Stimulated activated CD8-positive, alpha-beta memory T cell treated with anti-CD3 and anti-CD28 coated beads, Interleukin-12 subunit alpha, Interleukin-12 subunit beta, amount 100 ng/mL, for 24 hours (primary cell): ENCODE results near the gene MICAL2.
A peak's percentile ranks its signal among the peaks of the same experiment; 100 is the strongest.

ENCODE experiments used
- DNase-seq: peaks from one replicate; pipeline ENCODE4 v3.0.0-alpha.2; 2020; ENCODE audit errors: extremely low read depth

The MICAL2 gene

DNA sequence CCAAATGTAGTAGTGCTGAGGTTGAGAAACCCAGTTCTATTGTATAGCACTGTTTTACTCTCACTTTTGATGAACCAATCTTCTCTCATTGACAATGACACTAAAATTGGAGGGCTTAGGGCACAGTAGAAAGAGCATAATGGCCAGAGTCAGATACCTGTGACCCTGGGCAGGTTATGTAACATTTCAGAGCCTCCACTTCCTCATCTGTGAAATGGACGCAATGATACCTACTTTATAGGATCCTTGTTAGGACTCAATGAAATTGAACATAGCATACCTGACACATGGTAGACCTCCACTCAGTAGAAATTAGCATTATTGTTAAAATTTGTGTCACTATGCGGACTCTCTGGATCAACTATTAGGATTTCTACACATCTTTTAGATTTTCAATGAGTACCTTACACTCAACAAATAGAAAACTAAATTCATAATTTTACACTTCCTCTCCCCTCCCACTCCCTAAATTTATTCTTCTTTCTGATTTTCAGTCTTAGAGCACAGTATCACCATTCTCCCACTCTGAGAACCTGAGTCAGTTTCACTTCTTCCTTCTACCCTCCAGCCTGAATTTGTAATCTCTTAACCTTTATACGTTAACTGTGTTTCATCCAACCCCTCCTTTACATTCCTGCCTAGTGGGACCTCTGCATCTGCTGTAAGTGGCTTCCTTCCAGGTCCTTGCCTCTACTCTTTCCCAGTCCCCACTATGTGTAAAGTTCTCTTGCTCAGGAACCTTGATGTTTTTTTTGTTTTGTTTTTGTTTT lies 78.3 kb downstream of the MICAL2 start:
- no peak for DNase-seq

DNA sequence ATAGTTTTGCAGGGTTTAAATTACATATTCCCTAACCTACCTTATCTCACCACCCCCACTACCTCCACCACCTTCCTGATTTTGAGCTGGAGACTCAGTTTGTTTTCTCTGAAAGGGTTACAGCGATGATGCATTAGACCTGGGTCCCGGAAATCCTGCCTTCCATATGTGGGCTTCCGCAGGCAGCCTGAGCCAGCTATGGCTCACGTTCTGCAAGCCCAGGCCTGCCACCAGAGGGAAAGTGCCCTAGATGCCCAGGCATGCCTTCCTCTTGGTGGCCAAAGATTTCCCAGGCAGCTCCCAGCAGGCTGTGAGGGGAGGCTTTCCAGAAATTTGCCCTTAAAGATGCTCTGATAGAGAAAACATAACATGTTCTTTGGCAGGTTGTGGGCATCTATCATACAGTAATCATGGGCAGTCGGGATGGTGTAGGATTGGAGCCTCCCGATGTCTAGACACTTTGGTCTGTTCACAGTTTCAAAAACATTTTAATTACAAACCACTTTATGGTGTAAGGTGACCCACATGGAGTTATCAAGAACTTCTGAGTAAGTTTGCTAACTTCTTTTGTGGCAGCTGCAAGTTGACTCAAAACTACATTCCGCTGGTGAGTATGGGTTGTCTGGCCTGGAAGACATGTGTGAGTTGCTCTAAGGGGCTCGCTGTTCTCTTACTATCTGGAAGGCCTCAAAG lies 79.3 kb downstream of the MICAL2 start:
- DNase-seq = no peak

DNA sequence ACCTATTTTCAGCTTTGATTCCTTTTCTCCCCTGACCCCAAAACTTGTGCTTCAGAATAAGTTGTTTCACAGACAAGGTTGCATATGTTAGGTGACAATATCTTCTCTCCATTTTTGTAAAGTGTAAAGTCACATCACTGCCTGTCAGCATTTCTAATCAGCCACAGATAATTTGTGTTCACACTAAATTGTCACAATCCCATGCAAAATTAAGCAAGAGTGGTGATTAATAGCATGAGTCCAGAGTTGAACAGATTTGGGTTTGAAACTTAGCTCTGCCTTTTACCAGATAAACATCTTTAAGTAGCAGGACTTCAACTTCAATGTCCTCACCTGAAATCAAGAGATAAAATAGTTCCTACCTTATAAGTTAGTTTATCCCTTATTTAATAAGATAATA lies 80.1 kb downstream of the MICAL2 start:
- no peak for DNase-seq

DNA sequence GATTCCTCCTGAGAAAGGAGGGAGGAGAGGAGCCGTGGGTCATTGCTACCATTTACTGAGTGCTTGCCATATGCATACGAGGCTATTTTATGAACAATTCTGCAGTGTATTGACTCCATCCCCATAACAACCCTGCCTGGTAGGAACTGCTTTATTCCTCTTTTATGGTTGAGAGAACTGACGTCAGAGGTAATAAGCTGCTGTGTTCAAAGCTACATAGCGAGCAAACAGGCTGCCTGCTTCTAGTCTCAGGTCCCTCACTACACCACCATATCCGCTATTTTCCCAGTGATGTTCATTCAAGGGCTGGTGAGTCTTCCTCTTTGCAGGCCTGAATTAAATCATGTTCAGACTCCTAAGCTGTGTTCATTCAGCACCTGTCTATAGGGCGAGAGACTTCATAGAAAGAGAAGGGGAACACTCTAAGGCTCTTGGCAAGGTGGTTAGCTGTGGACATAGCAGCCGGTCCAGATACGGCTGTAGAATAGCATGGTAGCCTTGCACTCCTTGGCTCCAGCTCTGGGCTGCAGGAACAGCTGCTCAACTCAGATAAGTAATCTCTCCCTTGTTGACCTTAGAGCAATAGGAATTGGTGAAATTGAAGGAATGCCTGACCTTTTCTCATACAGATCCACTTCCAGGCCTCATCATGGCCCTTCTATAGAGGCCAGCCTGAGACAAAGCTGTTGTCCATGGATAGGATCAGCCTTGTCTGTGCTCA lies 82.6 kb downstream of the MICAL2 start:
- DNase-seq = no peak

DNA sequence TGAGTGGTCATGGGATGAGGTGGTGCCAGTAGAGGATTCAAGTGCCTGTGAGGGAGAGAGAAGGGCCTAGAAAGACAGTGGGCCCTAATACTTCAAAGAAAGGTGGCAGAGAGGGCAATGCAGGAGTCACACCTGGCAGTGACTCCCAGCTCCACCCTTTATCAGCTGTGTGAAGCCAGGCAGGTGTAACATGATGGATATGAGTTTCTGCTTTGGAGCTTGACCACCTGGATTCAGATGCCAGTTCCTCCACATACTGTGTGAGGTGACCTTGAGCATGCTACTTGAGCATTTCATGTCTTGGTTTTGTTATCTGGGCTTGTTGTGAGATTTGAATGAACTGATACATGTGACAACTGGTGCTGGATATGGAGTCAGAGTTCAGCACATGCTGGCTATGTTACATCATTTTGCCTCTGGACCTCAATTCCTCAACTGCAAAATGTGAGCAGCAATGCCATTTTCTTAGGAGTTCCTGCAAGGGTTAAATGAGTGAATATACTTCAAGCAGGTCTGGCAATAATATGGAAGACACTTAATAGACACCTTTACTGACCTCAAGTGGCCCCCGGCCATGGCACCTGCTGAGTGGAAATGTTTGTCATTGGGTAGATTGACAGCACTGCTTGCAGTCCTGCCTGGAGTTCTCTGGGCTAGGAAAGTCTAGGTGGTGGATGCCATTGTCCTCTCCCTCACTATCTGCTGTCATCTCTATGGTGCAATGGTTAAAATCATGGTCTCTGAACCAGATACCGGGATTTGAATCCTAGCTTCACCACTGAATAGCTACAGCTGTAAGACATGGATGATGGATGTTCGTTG lies 83.3 kb downstream of the MICAL2 start:
- DNase-seq = no peak

DNA sequence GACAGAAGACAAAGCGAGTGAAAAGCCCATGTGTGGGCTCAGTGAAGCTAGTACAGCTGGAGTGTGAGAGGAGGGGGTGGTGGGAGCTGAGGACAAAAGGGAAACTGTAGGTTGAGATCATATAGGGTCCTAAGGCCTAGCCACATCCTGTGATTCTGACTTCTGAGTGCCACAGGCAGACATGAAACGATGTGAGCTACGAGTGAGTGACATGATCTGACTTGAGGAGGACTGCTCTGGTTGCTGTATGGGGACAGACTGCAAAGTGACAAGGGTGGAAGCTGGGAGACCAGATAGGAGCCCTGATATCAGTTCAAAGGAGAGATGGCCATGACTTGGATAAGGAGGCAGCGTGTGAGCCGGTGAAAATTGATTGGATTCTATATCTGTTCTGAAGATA lies 85.4 kb downstream of the MICAL2 start:
- no peak for DNase-seq

DNA sequence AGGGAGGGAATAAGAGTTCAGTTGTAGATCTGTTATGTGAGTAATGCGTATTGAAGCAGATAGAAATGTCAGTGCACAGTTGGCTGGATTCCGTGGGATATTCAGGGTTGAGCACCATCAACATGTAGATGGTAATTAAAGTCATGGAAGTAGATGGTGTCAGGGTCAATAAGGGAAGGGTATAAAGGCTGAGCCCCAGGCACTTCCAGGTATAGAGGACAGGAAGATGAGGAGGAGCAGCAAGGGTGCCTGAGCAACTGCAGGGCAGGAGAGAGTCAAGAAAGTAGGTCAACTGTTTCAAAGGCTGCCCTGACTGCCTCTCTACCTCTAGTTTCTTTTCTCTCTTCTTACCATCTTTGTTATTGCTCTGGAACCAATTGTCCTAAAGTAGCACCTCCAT lies 85.9 kb downstream of the MICAL2 start:
- no peak for DNase-seq

DNA sequence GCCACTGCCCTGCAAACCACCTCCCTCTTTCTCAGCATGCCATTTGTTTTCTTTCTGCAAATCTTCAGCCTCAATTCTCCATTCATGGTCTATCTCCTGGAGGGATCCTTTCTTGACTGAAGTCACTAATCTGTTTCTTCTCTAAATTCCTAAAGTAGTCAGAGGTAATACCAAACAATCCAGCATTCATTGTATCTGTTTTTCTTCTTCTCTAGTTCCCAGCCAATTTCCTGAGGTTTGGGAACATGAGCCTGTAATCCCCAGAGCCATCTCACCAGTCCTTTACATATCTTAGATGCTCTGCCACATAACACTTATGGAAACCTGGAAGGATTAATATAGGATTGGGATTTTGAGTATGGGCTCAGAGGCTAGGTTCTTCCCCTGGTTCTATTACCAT lies 86.5 kb downstream of the MICAL2 start:
- no peak for DNase-seq

DNA sequence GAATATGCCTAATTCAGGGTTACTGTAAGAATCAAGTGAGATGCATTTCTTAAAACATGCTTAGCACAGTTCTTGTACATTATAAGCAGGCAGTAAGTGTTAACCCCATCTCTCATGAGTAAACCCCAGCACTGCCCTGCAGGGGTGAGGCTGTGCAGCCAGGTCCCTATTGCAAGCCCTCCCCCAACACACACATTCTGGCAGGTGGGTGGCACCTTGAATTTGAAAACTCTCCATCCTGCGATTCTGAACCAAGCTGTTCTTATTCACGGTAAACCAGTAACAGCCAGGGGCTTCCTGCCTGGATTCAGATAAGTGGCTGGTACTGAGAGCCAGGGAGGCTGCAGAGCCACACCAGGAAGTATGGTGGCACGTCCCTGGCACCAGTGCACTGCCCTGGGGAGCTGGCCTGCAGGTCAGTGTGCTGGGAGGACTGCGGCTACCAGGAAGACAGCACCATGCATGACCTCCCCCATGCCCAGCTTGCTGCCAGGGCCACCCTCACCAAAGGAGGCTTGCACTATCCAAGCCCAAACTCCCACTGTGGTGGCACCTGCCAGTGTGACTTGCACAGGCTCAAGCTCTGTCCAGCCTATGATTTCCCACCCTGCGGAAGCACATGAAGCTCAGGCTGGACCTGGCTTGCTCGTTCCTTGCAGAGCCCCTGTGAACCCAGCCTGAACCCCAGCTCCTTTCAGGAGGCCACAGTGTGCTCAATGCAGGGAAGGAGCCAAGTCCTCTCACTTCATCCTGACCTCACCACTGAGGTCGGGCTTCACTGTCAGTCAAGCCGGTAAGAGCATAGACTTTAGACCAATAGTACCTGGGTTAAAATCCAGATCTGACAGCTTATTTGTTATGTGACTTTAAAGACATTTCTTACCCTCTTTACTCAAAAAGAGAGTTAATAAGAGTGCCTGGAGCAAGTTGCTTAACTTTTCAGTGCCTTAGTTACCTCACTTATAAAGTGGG lies 88.1 kb downstream of the MICAL2 start:
- no peak for DNase-seq

DNA sequence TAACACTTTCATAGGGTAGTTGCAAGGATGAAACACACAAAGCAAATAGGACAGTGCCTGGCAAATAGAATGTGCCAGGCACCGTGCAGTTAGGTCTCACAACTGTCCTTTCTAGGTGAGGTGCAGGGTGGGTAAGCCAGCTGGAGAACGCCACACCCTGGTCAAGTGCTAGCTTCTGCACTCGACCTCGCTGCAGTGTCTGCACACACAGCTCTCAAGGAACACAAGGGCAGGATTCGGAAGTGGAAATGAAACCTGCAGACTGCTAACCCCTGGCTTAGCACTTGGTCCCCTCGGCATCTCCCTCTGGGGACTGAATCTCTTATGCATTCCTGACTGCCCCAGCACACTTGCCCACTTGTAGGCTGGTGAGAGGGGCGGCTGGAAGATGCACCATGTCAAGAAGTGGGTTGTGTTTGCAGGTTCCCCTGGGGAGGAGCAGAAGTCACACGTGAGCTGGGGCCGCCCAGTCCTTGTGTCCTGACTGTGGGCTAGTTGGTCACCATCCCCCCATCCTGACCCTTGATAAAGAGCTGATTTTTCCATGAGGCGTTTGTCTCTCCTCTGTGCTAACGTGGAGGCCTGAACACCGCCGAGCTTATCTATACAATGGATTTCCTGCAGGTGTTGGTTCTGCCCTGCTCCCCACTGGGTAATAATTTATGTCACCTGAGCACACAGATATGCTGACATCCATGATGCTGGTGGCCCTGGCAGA lies 89.0 kb downstream of the MICAL2 start:
- no peak for DNase-seq

DNA sequence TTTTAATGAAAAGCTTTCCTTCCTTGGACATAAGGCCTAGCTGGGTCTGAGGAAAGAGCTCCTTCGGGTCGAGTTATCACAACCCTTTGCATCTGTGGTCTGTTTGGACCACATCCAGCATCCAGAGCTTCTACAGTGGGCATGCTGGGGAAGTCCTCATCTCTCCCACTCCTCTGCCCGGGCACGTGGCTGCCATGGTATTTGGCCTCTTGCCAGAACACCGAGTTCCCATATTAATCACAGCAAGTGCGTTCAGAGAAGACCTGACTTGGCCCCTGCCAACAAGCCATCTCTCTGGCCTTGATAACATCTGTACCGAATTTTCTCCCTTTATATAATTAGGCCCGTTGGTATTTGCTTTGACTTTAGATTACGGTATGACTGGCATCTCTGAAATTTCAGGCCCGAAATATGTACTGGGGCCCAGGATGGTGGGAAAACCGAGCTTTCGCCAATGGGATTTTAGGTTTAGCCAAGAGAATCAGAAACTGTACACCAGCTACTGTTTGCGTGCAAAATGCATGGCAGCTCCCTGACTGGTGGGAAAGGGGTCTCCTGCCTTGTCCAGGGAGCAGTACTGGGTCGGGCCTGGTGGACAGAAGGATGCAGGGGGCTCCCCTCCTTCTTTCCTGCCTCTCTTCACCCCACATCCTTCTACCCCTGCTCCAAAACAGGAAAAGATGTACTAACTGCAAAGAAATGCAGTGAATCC lies 90.0 kb downstream of the MICAL2 start:
- no peak for DNase-seq

DNA sequence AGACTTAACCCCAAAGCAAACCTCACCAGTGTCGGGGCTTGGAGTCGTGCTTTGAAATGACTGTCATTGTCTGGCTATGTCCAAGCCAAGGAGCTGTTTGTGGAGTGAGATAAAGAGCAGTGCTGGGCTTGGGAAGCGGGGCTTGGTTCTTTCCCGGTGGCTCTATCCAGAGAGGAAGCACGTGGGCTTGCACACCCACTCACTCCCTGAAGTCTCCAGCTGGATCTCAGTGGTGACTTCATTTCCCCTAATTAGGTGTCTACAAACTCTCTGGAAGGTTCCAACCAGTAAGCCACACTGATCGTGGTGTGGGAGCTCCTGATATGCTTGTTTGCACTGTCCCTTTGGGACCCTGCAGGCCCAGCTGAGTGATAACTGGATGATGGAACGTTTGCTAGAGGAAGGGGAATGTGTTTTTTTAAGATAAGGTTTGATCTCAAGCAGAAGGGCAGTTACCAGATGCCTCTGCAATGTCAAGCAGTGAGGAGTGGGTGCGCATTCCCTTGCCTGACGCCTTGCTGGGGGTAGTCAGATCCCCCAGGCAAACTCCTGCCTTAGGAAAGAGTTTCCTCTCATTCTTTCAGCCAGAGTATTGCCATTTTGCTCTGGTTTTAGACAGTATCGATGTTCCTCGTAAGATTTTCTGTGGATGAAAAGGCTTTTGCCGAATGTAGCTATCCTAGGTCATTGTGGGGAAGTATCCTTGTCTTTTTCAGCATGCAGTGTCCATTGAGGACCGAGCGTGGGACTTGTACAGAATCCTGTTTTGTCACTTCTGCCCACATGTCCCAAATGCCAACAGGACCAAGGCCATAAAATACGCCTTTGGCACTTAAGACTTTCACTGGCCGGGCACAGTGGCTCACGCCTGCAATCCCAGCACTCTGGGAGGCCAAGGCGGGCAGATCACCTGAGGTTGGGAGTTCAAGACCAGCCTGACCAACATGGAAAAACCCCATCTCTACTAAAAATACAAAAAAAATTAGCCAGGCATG lies 90.9 kb downstream of the MICAL2 start:
- no peak for DNase-seq

DNA sequence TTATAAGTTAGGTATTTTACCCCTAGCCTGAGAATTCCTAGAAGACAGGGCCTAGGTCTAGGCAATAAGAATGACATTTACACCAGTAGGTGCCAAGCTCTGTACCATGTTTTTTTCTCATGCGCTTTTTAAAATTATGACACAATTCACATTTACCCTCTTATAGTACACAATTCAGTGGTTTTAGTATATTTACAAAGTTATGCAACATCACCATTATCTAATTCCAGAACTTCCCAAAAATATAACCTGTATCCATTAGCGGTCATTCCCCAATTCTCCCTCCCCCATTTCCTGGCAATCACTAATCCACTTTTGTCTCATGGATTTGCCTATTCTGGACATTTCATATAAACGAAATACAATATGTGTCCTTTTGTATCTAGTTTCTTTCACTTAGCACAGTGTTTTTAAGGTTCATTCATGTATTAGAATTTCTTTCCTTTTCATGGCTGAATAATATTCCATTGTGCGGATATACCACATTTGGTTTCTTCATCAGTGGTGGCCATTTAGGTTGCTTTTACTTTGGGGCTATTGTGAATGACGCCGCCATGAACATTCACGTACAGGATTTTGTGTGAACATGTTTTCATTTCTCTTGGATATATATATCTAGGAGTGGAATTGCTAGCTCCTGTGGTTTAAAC lies 92.4 kb downstream of the MICAL2 start:
- no peak for DNase-seq

DNA sequence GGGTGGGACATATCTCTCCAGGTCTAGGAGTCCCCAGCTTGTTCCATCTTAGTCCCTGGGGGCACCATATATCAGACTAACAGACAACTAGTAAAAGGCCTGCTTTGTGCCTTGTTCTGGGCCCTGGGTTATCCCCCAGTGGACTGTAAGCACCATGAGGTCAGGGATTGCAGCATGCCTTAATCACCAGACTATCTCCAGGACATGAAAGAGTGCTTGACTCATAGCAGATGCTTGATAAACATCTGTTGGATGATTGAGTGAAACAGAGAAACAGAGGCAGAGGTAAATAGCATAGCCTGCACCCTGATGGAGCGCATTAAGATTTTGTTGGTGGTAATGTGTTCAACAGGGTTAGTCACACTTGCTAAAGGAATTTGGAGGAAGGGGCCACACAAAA lies 94.1 kb downstream of the MICAL2 start:
- no peak for DNase-seq

DNA sequence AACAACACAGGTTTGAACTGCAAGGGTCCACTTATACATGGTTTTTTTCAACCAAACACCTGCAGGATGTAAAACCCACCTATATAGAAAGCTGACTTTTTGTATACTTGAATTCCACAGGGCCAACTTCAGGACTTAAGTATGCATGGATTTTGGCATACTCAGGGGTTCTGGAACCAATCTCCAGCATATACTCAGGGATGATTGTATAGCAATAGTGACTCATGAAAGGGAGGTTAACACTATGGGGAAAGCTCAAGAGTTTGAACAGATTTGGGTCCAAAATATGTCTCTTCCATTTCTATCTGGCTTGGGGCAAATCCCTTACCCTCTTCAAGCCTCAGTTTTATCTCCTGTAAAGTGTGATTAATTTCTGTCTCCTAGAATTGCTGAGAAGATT lies 94.9 kb downstream of the MICAL2 start:
- DNase-seq = no peak

DNA sequence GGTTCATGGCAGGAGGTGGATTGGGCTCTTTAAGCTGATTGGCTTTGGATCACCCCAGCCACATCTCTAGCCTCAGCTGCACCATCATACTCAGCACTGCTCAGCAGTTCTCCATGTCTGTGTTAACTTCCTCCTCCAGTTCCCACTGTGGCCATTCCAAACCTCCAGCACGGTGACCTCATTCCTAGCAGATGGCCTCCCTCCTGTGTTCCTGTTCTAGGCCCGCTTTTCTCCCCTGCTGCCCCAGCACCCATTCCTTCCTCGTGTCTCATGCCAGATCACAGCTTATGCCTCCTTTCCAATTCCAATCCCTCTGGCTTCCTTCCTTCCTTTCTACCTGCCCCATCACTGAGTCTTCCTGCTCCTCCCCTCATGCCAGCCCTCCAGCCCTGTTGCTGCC lies 96.1 kb downstream of the MICAL2 start:
- DNase-seq = no peak

DNA sequence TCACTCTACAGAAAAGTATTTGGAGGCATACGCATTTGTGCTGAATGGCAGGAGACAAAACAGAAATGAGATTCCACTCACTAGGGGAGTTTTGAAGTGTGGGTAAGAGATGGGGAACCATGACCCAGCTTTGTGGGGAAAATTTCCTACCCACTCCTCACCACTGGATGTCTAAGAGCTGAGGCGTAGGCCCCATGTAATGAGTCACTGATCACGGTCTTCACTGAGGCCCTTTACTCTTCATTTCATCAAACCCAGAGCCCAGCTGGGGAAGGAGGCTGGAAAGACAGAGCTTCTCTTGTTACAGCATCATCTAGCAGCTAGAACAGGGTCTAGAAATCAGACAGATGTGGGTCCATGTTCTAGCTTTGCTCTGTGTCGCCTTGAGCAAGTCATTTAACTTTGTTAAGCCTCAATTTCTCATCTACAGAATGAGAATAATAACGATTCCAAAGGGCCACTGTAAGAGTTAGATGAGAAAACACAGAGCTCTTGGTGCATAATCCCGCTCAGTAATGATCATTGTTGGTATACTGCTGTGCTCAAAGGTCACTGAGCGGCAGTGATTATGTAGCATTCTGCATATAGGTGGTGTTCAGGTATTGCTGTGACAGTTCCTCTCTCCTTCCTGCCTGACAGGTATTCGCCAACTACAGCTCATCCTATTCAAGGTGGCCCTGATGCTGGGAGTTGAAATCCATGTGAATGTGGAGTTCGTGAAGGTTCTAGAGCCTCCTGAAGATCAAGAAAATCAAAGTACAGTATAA lies 97.2 kb downstream of the MICAL2 start:
- DNase-seq = peak; percentile 32
